Suprapubic skin (tissue), 4 donors: Measurements from ENCODE around the gene TMEM44. TPM values are rescaled to one million over a fixed set of nuclear protein-coding genes. Genes with fewer than 3 reads are reported as not detected.

Source experiments
- DNase-seq, 2 donors: peaks; one replicate each; pipeline ENCODE4 v3.0.0-alpha.2; 2019; ENCODE audit warnings: low spot score in 2 of 2
- H3K27ac ChIP-seq: fragments of 200-600 bp; sonication (generic); one replicate; pipeline ENCODE4 v1.5.1; 2019
- H3K27me3 ChIP-seq: fragments of 200-600 bp; sonication (generic); one replicate; pipeline ENCODE4 v1.5.1; 2019
- H3K36me3 ChIP-seq: fragments of 200-600 bp; sonication (generic); one replicate; pipeline ENCODE4 v1.5.1; 2019
- H3K4me1 ChIP-seq: fragments of 200-600 bp; sonication (generic); one replicate; pipeline ENCODE4 v1.5.1; 2019
- H3K4me3 ChIP-seq: fragments of 200-600 bp; sonication (generic); one replicate; pipeline ENCODE4 v1.5.1; 2019; ENCODE audit warnings: mild to moderate bottlenecking
- H3K9me3 ChIP-seq: fragments of 200-600 bp; sonication (generic); one replicate; pipeline ENCODE4 v1.5.1; 2019
- EP300 ChIP-seq: sonication (generic); formaldehyde crosslinking; IDR thresholded peaks from one replicate; pipeline ENCODE4 v1.6.1; 2017; ENCODE audit warnings: antibody characterized with exemption
- POLR2A ChIP-seq, 2 donors: fragments of 450-650 bp; IDR thresholded peaks; one replicate each; pipeline ENCODE4 v1.6.1; 2017; ENCODE audit warnings: antibody characterized with exemption in 2 of 2, mild to moderate bottlenecking in 2 of 2, moderate library complexity in 2 of 2
- POLR2AphosphoS5 ChIP-seq, 3 donors: sonication (generic); formaldehyde crosslinking; IDR thresholded peaks; one replicate each; pipeline ENCODE4 v1.6.1; 2017; ENCODE audit warnings: antibody characterized with exemption in 3 of 3
- WGBS: methylation state at CpG from one replicate; pipeline ENCODE4 v1.1.5; 2018; 5-methylcytosine and 5-hydroxymethylcytosine counted together
- total RNA-seq, 4 donors: library from RNA; depleted of rRNA; stranded (reverse); fragments of >200 nt; gene quantifications; one replicate each; pipeline ENCODE4 v1.1.0, GENCODE V29; 2016
- TF ChIP-seq, protein P1 (sequence below), 2 donors: fragments of 200-600 bp in 1 of 2; fragments of 450-650 bp in 1 of 2; sonication (generic) in 1 of 2; IDR thresholded peaks; one replicate each; pipeline ENCODE4 v1.5.1; 2016 to 2019; ENCODE audit warnings: antibody characterized with exemption in 2 of 2, mild to moderate bottlenecking in 1 of 2, moderate library complexity in 1 of 2

Gene TMEM44
- total RNA-seq, 4 donors from 2014 or later: 1.5 to 8.2 (median 4.7) TPM

DNA sequence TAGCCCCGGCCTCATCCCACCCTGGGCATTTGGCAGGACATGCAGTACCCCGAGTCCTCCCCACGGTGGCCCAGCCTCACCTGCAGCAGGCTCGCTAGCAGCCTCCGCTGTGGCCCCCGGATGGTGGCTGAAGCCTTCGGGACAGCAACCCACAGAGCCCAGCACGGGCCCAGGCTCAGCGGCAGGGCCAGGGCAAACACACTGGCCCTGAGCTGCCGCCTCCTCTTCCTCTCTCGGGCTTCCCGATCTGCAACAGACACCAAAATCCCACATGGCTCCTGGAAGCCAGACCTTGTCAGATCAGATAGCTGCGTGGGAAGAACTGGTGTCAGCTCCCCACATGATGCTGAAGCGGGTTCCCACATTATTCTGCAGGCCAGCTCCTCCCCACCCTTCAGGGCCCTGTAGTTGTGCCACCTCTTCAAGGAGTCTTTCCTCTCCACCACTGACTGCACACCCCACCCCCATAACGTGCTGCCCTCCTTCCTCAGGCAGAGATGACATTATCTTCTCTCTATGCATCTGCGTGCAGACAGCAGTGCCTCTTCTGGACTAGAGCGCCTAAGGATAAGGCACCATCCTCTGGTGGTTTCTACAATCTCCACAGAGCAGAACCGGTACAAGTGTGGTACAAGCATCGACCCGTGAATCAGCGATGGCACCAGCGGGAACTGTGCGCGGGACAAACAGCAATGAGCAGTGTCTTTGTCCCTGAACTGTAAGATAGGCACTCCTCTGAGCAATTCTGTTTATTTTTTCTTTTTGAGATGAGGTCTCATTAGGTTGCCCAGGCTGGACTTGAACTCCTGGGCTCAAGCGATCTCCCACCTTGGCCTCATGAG is 9.5 kb downstream of the TMEM44 start:
- TF ChIP-seq EP300 (no peak), POLR2AphosphoS5 (IDR thresholded peaks at IDR 0.05) (no peak), POLR2A (IDR thresholded peaks at IDR 0.05) (no peak)
- TF ChIP-seq, protein P1, sequence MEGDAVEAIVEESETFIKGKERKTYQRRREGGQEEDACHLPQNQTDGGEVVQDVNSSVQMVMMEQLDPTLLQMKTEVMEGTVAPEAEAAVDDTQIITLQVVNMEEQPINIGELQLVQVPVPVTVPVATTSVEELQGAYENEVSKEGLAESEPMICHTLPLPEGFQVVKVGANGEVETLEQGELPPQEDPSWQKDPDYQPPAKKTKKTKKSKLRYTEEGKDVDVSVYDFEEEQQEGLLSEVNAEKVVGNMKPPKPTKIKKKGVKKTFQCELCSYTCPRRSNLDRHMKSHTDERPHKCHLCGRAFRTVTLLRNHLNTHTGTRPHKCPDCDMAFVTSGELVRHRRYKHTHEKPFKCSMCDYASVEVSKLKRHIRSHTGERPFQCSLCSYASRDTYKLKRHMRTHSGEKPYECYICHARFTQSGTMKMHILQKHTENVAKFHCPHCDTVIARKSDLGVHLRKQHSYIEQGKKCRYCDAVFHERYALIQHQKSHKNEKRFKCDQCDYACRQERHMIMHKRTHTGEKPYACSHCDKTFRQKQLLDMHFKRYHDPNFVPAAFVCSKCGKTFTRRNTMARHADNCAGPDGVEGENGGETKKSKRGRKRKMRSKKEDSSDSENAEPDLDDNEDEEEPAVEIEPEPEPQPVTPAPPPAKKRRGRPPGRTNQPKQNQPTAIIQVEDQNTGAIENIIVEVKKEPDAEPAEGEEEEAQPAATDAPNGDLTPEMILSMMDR (IDR thresholded peaks at IDR 0.05): no peak
- Histone ChIP-seq H3K36me3 (peaks cover 19% of the 10 kb centered on the region), H3K9me3 (no peaks in the 10 kb centered on the region), H3K4me1 (no peaks in the 10 kb centered on the region), H3K27me3 (no peaks in the 10 kb centered on the region), H3K27ac (no peak overlapping the region), H3K4me3 (no peak overlapping the region)
- no peak for DNase-seq
- 93% methylated on average over 16 of the region's 25 CpGs for WGBS

DNA sequence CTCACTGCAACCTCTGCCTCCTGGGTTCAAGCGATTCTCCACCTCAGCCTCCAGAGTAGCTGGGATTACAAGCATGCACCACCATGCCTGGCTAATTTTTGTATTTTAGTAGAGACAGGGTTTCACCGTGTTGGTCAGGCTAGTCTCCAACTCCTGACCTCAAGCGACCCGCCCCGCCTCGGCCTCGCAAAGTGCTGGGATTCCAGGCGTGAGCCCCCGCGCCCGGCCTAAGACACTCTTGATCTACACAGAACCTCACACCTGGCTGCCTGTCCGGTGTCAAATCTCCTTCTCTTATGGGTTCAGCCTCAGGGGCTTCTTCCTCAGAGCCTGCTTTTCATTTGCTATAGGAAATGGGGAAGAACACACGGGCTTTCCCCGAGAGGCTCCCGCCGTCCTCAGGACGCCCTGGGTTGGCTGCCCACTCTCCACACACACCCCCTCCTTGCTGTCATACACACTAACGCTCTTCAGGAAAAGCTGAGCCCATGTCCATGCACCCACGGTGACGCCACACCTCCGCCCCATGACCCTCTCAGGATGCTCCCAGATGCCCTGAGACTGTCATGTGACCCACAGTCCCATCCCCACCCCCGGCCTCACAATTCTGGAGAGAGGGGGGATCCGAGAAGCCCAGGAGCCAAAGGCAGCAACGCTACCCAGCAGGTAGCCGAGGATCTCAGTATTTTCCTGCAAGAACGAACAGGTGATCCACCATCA is 10.4 kb downstream of the TMEM44 start:
- no peak for DNase-seq
- Histone ChIP-seq H3K27ac (no peak overlapping the region), H3K9me3 (no peaks in the 10 kb centered on the region), H3K27me3 (no peaks in the 10 kb centered on the region), H3K36me3 (peaks cover 12% of the 10 kb centered on the region), H3K4me1 (no peaks in the 10 kb centered on the region), H3K4me3 (no peak overlapping the region)
- 90% methylated on average over 23 of the region's 26 CpGs for WGBS
- TF ChIP-seq POLR2A (IDR thresholded peaks at IDR 0.05) (no peak), EP300 (no peak), POLR2AphosphoS5 (IDR thresholded peaks at IDR 0.05) (no peak)

DNA sequence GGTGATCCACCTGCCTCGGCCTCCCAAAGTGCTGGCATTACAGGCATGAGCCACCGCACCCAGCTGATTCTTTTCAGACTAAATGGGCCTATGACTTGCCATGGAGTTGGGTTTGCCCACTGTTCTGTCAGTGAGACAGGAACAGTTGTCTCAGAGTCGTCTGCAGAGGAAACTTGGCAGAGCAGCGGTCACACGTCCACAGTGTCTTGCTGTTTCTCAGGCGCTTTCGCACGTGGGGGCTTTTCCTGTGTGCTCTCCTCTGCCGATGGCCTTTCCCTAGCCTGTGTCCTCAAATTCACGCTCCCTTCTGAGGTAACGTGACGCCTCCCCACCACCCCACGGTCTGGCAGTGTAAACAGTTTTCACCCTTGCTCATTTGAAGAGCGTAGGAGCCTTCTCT is 11.3 kb downstream of the TMEM44 start:
- Histone ChIP-seq H3K4me1 (no peaks in the 10 kb centered on the region), H3K4me3 (no peak overlapping the region), H3K27me3 (no peaks in the 10 kb centered on the region), H3K36me3 (peaks cover 9% of the 10 kb centered on the region), H3K27ac (no peak overlapping the region), H3K9me3 (no peaks in the 10 kb centered on the region)
- no peak for DNase-seq
- whole genome bisulfite sequencing: 93% methylated on average over 13 of the region's 14 CpGs
- TF ChIP-seq, protein P1 (IDR thresholded peaks at IDR 0.05): no peak
- TF ChIP-seq EP300 (no peak), POLR2AphosphoS5 (IDR thresholded peaks at IDR 0.05) (no peak), POLR2A (IDR thresholded peaks at IDR 0.05) (no peak)

DNA sequence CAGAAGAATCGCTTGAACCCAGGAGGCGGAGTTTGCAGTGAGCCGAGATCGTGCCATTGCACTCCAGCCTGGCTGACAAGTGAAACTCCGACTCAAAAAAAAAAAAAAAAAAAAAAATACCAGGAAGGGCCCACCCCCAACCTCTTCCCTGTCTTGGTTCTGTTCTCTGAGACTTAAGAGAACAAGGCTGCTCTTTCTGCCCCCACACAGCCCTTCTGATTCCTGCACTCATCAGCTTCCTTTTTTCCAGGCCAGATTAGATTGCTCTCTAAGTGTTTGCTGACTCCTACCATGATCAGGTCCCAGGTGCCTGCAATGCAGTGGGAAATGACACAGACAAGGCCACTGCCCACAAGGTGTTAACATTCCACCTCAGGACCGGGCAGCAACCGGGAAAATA is 13.0 kb downstream of the TMEM44 start:
- no peak overlapping the region for H3K4me3 ChIP-seq
- DNase-seq: no peak
- no peak overlapping the region for H3K27ac ChIP-seq
- no peaks in the 10 kb centered on the region for H3K4me1 ChIP-seq
- H3K9me3 ChIP-seq: no peaks in the 10 kb centered on the region
- H3K36me3 ChIP-seq: peaks cover 7% of the 10 kb centered on the region
- no peaks in the 10 kb centered on the region for H3K27me3 ChIP-seq
- WGBS: 90% methylated on average over 7 of the region's 7 CpGs
- no peak for TF ChIP-seq POLR2AphosphoS5 (IDR thresholded peaks at IDR 0.05)
- TF ChIP-seq EP300: no peak

DNA sequence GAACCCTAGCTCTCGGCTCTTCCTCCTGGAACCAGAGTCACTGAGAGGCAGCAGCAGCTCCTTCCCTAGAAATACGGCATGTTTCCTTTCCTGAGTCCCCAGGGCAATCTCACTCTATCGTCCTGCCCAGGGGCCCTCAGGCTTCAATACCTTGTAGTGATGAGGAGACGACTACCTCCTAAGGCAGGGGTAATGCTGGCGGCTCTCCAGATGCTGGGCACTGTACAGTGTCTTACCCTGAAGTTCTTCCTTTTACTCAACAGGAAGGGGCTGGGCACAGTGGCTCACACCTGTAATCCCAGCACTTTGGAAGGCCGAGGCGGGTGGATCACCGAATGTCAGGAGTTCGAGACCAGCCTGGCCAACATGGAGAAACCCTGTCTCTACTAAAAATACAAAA is 13.5 kb downstream of the TMEM44 start:
- Histone ChIP-seq H3K4me3 (no peak overlapping the region), H3K9me3 (no peaks in the 10 kb centered on the region), H3K36me3 (peaks cover 7% of the 10 kb centered on the region), H3K27ac (no peak overlapping the region), H3K4me1 (no peaks in the 10 kb centered on the region), H3K27me3 (no peaks in the 10 kb centered on the region)
- no peak for DNase-seq
- TF ChIP-seq POLR2AphosphoS5 (IDR thresholded peaks at IDR 0.05): no peak
- TF ChIP-seq POLR2A (IDR thresholded peaks at IDR 0.05): no peak
- WGBS: 93% methylated on average over 9 of the region's 9 CpGs

DNA sequence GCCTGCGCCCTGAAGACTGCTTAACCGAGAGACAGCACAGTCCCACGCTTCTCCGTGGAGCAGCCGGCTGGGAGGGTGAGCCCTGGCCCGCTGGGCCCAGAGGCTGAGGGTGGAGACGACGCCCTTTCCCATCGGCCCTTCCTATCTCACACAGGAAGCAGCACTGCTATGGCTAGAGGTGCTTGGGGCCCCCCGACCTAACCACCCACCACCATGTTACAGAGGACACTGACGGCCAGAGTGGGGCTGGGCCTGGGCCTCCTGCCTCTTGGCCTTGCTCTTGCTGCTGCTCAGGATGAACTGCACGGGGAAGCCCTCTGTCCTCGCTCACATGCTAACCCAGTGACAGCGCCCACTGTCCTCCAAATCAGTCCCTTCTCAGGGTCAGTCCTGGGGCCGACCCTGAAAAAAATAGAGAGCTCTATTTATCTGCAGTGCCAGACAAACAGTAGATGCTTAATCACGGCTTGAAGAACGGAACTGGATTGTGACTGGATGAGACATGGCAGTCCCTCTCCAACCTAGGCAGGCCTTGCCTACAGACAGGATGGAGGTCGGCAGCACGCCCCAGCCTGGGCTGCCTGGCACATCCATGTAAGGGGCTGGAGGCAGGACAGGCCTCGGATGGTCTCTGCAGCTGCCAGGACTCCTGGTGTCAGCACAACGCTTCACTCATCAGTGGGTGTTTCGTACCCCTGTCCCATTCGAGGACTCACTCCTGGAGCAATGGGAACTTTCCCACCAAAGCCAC is 14.2 kb downstream of the TMEM44 start:
- WGBS: 77% methylated on average over 15 of the region's 23 CpGs
- TF ChIP-seq, protein P1 (IDR thresholded peaks at IDR 0.05): no peak
- TF ChIP-seq EP300 (no peak), POLR2A (IDR thresholded peaks at IDR 0.05) (no peak), POLR2AphosphoS5 (IDR thresholded peaks at IDR 0.05) (no peak)
- H3K27ac ChIP-seq: no peak overlapping the region

More for the DNA sequence above, 14.2 kb downstream of the TMEM44 start:
- no peak overlapping the region for H3K4me3 ChIP-seq
- no peaks in the 10 kb centered on the region for H3K27me3 ChIP-seq
- H3K9me3 ChIP-seq: no peaks in the 10 kb centered on the region
- peaks cover 7% of the 10 kb centered on the region for H3K36me3 ChIP-seq
- H3K4me1 ChIP-seq: no peaks in the 10 kb centered on the region
- DNase-seq: no peak
